Activated gamma-delta T cell treated with Interleukin-2 at 50 U/mL for 16 hours (primary cell): ENCODE results near the gene DUXB.

Source experiments
- DNase-seq: peaks from one replicate; pipeline ENCODE4 v3.0.0-alpha.2; 2020

The DUXB gene

DNA sequence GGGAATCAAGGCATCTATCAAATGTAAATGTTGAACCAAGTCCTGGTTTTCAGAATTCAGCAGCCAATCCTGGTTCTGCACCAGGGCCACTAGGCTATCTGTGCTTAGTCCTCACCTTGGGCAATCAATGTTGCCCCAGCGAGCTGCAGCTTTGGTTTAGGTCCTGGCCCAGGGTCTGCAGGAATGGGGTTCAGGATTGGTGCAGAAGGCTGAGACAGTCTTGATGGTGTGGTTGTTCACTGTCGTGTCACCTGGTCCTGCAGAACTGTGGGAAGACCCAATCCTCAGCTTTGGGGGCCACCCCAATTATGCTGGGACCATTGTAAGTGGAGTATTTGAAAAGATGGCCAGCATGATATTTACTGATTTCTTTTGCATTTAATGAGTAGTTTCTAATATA, 43.1 kb downstream of the DUXB start:
- DNase-seq: no peak

GRCh38 chr16:75653922-75654321, 47.3 kb downstream of the DUXB start:
- DNase-seq: no peak

DNA sequence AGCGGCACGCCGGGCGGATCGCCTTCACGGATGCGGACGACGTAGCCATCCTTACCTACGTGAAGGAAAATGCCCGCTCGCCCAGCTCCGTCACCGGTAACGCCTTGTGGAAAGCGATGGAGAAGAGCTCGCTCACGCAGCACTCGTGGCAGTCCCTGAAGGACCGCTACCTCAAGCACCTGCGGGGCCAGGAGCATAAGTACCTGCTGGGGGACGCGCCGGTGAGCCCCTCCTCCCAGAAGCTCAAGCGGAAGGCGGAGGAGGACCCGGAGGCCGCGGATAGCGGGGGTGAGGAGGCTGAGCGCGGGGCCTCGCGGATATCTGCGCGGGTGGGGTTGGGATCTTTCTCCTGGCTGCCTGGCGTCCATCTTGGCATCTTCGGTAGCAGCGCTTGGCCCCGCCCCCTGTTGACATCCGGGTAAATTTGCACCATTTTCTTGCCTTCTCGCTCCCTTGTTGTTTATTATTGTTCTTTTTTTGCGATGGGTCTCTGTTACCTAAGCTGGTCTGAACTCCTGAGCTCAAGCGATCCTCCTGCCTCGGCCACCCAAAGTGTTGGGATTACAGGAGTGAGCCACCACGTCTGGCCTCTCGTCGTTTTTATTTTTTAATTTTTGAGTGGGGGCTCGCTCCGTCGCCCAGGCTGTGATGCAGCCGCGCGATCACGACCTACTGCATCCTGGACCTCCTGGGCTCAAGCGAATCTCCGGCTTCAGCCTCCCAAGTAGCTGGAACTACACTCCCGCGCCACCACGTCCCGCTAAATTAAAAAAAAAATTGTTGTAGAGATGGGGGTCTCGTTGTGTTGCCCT, 52.8 kb downstream of the DUXB start:
- peak; percentile 87 for DNase-seq

DNA sequence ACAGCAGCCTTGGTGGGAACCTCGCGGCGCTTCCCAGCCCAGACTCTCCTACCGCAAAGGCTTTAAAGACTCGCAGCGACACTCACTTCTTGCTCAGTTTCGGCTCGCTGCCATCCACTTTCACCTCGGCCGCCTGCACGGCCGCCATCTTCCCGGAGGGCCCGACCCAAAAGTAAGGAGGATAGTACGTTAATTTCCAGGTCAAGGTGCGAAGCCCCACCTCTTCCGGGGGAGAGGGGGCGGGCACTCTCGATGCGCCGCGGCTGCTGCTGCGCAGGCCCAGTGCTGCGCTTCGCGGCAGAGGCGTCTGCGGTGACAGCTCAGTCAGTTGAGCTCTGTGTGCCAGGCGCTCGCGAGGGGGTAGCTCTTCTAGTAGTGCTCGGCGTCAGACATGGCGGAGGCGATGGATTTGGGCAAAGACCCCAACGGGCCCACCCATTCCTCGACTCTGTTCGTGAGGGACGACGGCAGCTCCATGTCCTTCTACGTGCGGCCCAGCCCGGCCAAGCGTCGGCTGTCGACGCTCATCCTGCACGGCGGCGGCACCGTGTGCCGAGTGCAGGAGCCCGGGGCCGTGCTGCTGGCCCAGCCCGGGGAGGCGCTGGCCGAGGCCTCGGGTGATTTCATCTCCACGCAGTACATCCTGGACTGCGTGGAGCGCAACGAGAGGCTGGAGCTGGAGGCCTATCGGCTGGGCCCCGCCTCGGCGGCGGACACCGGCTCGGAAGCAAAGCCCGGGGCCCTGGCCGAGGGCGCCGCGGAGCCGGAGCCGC, 53.6 kb downstream of the DUXB start, which contains the start of the genes KARS1 and TERF2IP:
TSS of gene KARS1 (minus strand) at position 174 of the 773 bp plus-strand sequence. CDS start at position 148, 26 bp downstream.
TSS of gene TERF2IP (plus strand) at position 282 of the 773 bp plus-strand sequence. CDS start at position 392, 110 bp downstream.
- DNase-seq: peak; percentile 93

- DNase-seq: no peak
Observed at GRCh38 chr16:75647112-75647491, 54.2 kb downstream of the DUXB start.

- no peak for DNase-seq
Observed at GRCh38 chr16:75644240-75645012, 56.8 kb downstream of the DUXB start.
